HCEC 1CT (cell line): ENCODE measurements around the gene SEMA5A.
"Not testable (repeated sequence)": the region's sequence is repeated elsewhere in the genome, so short reads cannot be mapped to it uniquely, and the experiment has no call there.

Experiments used
- DNase-seq: peaks from one replicate; pipeline ENCODE4 v3.0.0-alpha.2; 2017

Gene SEMA5A

GRCh38 chr5:9353048-9353447 is 192.8 kb downstream of the SEMA5A start:
- DNase-seq: not testable (repeated sequence)

GRCh38 chr5:9351546-9351945 is 194.3 kb downstream of the SEMA5A start:
- no peak for DNase-seq

- DNase-seq: no peak
Measured at GRCh38 chr5:9350301-9350797, 195.5 kb downstream of the SEMA5A start.

GRCh38 chr5:9348401-9348996 is 197.4 kb downstream of the SEMA5A start:
- DNase-seq: peak; percentile 82

GRCh38 chr5:9347541-9348295 is 198.2 kb downstream of the SEMA5A start:
- DNase-seq: no peak

- no peak for DNase-seq
Measured at GRCh38 chr5:9347032-9347431, 198.8 kb downstream of the SEMA5A start.

- DNase-seq: no peak
Measured at GRCh38 chr5:9344751-9345240, 201.1 kb downstream of the SEMA5A start.

- DNase-seq: peak; percentile 61
Measured at GRCh38 chr5:9343146-9343850, 202.6 kb downstream of the SEMA5A start.

GRCh38 chr5:9342161-9342787 is 203.6 kb downstream of the SEMA5A start:
- no peak for DNase-seq

GRCh38 chr5:9340085-9340484 is 205.8 kb downstream of the SEMA5A start:
- DNase-seq: no peak

- DNase-seq: peak; percentile 47
Measured at GRCh38 chr5:9339206-9339818, 206.6 kb downstream of the SEMA5A start.

GRCh38 chr5:9338796-9339195 is 207.1 kb downstream of the SEMA5A start:
- no peak for DNase-seq

GRCh38 chr5:9337928-9338595 is 207.8 kb downstream of the SEMA5A start:
- DNase-seq: peak; percentile 87

GRCh38 chr5:9335754-9336495 is 209.9 kb downstream of the SEMA5A start:
- no peak for DNase-seq

GRCh38 chr5:9335269-9335668 is 210.6 kb downstream of the SEMA5A start:
- DNase-seq: no peak

GRCh38 chr5:9332026-9332425 is 213.8 kb downstream of the SEMA5A start:
- no peak for DNase-seq

GRCh38 chr5:9331372-9331771 is 214.5 kb downstream of the SEMA5A start:
- no peak for DNase-seq

- DNase-seq: no peak
Measured at GRCh38 chr5:9329125-9329524, 216.8 kb downstream of the SEMA5A start.

GRCh38 chr5:9325549-9325948 is 220.3 kb downstream of the SEMA5A start:
- DNase-seq: no peak

GRCh38 chr5:9324348-9325077 is 221.4 kb downstream of the SEMA5A start:
- DNase-seq: no peak

- DNase-seq: no peak
Measured at GRCh38 chr5:9320652-9321051, 225.2 kb downstream of the SEMA5A start.
